PC-9 (cell line): ENCODE measurements around the gene CTNNA3. TPM values are rescaled to one million over a fixed set of nuclear protein-coding genes. Genes with fewer than 3 reads are reported as not detected.

Experiments used
- BruUV-seq: library from RNA; stranded (reverse); fragments of 400-500 nt; replicated peaks from 2 replicates; lab custom pipeline; 2021; lab: Mats Ljungman, UMichigan
- CTCF ChIA-PET: fragments of 300-600 bp; sonication (Branson Sonifier 250); formaldehyde crosslinking; loops from one replicate; lab custom pipeline; 2022; ENCODE audit warnings: antibody characterized with exemption; lab: Charles Lee
- POLR2A ChIA-PET: fragments of 300-600 bp; sonication (Branson Sonifier 250); formaldehyde crosslinking; loops from one replicate; lab custom pipeline; 2022; ENCODE audit warnings: antibody characterized with exemption; ENCODE audit not compliant: unreplicated experiment; lab: Charles Lee
- DNase-seq, 2 experiments: peaks; one replicate each; pipeline versions ENCODE4 v3.0.0 to v3.0.0-alpha.2; 2015 to 2022; ENCODE audit warnings: mixed read lengths in 1 of 2
- H2AFZ ChIP-seq: fragments of 200-600 bp; sonication (generic); 2 replicates; pipeline ENCODE4 v1.8.1; 2017; ENCODE audit warnings: antibody characterized with exemption
- H3F3A ChIP-seq: fragments of 200-600 bp; sonication (generic); 2 replicates; pipeline ENCODE4 v1.8.1; 2017; ENCODE audit warnings: antibody characterized with exemption, mild to moderate bottlenecking, low read depth; ENCODE audit not compliant: insufficient read depth
- H3K27ac ChIP-seq: fragments of 200-600 bp; sonication (generic); 2 replicates; pipeline ENCODE4 v1.6.1; 2016; ENCODE audit warnings: mixed run types
- H3K27me3 ChIP-seq: fragments of 200-600 bp; sonication (generic); 2 replicates; pipeline ENCODE4 v1.6.1; 2016; ENCODE audit warnings: low read depth, mixed run types; ENCODE audit not compliant: insufficient read depth
- H3K36me3 ChIP-seq: fragments of 200-600 bp; sonication (generic); 2 replicates; pipeline ENCODE4 v1.6.1; 2016; ENCODE audit warnings: low read depth, mixed run types
- H3K4me1 ChIP-seq: fragments of 200-600 bp; sonication (generic); replicated peaks from 2 replicates; pipeline ENCODE4 v1.6.1; 2016; ENCODE audit warnings: mixed run types; ENCODE audit not compliant: insufficient read depth
- H3K4me2 ChIP-seq: fragments of 200-600 bp; sonication (generic); 2 replicates; pipeline ENCODE4 v1.6.1; 2017; ENCODE audit warnings: mixed run types
- H3K4me3 ChIP-seq: fragments of 200-600 bp; sonication (generic); 2 replicates; pipeline ENCODE4 v1.6.1; 2016; ENCODE audit warnings: mixed run types
- H3K79me2 ChIP-seq: fragments of 200-600 bp; sonication (generic); 2 replicates; pipeline ENCODE4 v1.6.1; 2017; ENCODE audit warnings: low read depth, mixed run types
- H3K9me2 ChIP-seq: fragments of 200-600 bp; sonication (generic); 2 replicates; pipeline ENCODE4 v1.8.1; 2017; ENCODE audit warnings: mild to moderate bottlenecking; ENCODE audit not compliant: insufficient read depth
- H3K9me3 ChIP-seq: fragments of 200-600 bp; sonication (generic); 2 replicates; pipeline ENCODE4 v1.8.1; 2016; ENCODE audit warnings: low read depth; ENCODE audit not compliant: insufficient read depth
- H4K20me1 ChIP-seq: fragments of 200-600 bp; sonication (generic); 2 replicates; pipeline ENCODE4 v1.8.1; 2017; ENCODE audit not compliant: insufficient read depth
- EZH2 ChIP-seq: fragments of 200-600 bp; sonication (generic); IDR thresholded peaks from 2 replicates; pipeline ENCODE4 v1.8.0; 2017; ENCODE audit warnings: antibody characterized with exemption, low read depth
- intact Hi-C: fragments of 100-400 bp; cut with micrococcal nuclease; formaldehyde crosslinking; loops from one replicate; pipeline ENCODE4 v1.10.0; 2022; ENCODE audit not compliant: unreplicated experiment
- total RNA-seq: library from RNA; stranded (reverse); gene quantifications from 2 replicates; pipeline ENCODE4 v1.2.3, GENCODE V29; 2021
- TF ChIP-seq, protein P1 (sequence below): fragments of 200-600 bp; sonication (generic); conservative IDR thresholded peaks from 2 replicates; pipeline ENCODE4 v1.6.1; 2017; ENCODE audit warnings: mixed run types, antibody characterized with exemption, mild to moderate bottlenecking, moderate library complexity

CTNNA3 gene
- total RNA-seq, 1 experiment from 2014 or later = not detected

DNA sequence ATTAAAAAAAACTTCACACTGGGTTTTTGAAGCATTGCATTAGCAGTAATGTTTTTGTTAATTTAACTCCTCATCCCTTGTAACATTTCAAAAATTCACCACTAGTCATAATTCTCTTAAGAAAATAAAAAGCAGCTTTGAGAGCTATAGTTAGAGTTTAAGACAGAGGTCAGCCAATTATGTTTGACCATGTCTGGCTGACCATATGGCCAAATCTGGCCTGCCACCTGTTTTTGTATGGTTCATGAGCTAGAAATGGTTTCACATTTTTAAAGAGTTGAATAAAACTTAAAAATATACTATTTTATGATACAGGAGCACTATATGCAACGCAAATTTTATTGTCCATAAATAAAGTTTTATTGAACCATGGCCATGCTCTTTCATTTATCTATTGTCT lies 843.2 kb downstream of the CTNNA3 start:
- ChIA-PET POLR2A (no interaction called here), CTCF (no interaction called here)
- no peak overlapping the region for H2AFZ ChIP-seq
- no peaks in the 10 kb centered on the region for H3K36me3 ChIP-seq
- H3K27me3 ChIP-seq = no peaks in the 10 kb centered on the region
- no peak overlapping the region for H3K4me2 ChIP-seq
- intact Hi-C loops = no loop called here
- no peak for DNase-seq
- H3F3A ChIP-seq = no peaks in the 10 kb centered on the region
- no peaks in the 10 kb centered on the region for H3K79me2 ChIP-seq
- no peak overlapping the region for H3K27ac ChIP-seq
- no peak for TF ChIP-seq EZH2
- TF ChIP-seq, protein P1, sequence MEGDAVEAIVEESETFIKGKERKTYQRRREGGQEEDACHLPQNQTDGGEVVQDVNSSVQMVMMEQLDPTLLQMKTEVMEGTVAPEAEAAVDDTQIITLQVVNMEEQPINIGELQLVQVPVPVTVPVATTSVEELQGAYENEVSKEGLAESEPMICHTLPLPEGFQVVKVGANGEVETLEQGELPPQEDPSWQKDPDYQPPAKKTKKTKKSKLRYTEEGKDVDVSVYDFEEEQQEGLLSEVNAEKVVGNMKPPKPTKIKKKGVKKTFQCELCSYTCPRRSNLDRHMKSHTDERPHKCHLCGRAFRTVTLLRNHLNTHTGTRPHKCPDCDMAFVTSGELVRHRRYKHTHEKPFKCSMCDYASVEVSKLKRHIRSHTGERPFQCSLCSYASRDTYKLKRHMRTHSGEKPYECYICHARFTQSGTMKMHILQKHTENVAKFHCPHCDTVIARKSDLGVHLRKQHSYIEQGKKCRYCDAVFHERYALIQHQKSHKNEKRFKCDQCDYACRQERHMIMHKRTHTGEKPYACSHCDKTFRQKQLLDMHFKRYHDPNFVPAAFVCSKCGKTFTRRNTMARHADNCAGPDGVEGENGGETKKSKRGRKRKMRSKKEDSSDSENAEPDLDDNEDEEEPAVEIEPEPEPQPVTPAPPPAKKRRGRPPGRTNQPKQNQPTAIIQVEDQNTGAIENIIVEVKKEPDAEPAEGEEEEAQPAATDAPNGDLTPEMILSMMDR = no peak
- no peaks in the 10 kb centered on the region for H3K4me1 ChIP-seq
- BruUV-seq = no TSS peak
- H3K9me2 ChIP-seq = no peaks in the 10 kb centered on the region
- H3K9me3 ChIP-seq = no peaks in the 10 kb centered on the region
- no peaks in the 10 kb centered on the region for H4K20me1 ChIP-seq
- no peak overlapping the region for H3K4me3 ChIP-seq

DNA sequence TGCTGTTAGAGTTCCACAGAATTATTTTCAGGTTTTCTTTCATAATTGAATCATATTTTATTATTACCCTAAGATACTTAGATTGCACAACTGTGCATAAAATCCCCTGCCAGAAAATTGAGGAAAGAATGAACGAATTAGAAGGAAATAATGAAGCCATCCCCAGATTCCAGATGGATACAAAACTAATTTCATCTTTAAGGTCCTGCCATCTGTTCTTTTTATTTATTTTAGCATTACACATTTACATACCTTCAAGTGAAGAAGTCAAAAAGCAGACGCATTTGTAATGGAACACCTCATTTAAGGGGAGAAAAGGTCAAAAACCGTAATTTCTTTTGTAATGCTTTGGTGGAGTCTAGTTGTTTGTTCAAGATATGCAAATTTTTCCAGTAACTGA lies 847.1 kb downstream of the CTNNA3 start:
- Histone ChIP-seq H3K27me3 (peaks cover 1% of the 10 kb centered on the region; the same call in 1 of the 2 replicates), H3K27ac (no peak overlapping the region), H3F3A (no peaks in the 10 kb centered on the region), H4K20me1 (no peaks in the 10 kb centered on the region), H3K4me2 (no peak overlapping the region), H3K4me3 (no peak overlapping the region), H3K9me2 (no peaks in the 10 kb centered on the region), H3K4me1 (no peaks in the 10 kb centered on the region), H2AFZ (no peak overlapping the region), H3K36me3 (no peaks in the 10 kb centered on the region), H3K9me3 (no peaks in the 10 kb centered on the region), H3K79me2 (no peaks in the 10 kb centered on the region)
- intact Hi-C loops = no loop called here
- DNase-seq = no peak
- POLR2A ChIA-PET = no interaction called here
- no TSS peak for BruUV-seq
- CTCF ChIA-PET = no interaction called here
- TF ChIP-seq EZH2 = no peak
- TF ChIP-seq, protein P1 = no peak

DNA sequence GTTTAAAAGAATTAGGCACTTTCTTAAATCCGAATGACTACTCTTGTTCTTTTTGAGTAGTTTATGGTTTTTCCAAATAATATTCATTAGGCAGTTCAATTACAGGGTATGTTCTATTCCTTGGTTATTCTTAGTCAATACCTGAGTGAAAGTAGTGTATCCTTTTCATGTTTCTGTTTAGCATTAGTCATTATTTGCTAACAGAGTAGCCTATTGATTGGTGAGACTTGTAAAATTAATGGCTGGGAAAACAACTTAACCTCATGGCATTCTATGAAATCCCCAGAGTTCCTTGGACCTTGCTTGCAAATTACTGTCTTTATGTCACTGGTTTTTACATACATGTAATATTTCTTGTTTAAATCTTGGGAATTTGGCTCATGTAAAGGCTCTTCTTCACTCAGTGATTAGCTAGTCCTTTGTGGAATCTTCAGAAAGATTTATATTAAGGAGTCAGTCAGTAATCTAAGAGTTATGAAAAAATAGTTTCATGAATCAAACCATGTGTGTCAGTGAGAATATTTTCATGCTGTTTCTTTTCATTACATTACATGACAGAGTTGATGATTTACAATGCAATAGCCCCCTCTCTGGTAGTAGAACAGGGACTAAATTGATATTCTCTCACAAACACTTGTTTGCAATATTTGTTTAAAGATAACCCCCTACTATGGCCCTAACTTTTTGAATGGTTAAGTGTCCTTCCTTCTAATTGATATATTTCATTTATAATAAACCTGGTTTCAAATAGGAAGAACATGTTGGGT lies 851.6 kb downstream of the CTNNA3 start:
- Histone ChIP-seq H3K36me3 (no peaks in the 10 kb centered on the region), H3K27me3 (peaks cover 2% of the 10 kb centered on the region; the same call in 1 of the 2 replicates), H2AFZ (no peak overlapping the region), H4K20me1 (no peaks in the 10 kb centered on the region), H3K4me2 (no peak overlapping the region), H3K4me1 (no peaks in the 10 kb centered on the region), H3F3A (no peaks in the 10 kb centered on the region), H3K9me2 (no peaks in the 10 kb centered on the region), H3K4me3 (no peak overlapping the region), H3K9me3 (no peaks in the 10 kb centered on the region), H3K27ac (no peak overlapping the region), H3K79me2 (no peaks in the 10 kb centered on the region)
- TF ChIP-seq, protein P1 = no peak
- no peak for TF ChIP-seq EZH2
- intact Hi-C loops = no loop called here
- POLR2A ChIA-PET = no interaction called here
- CTCF ChIA-PET = no interaction called here
- DNase-seq = no peak
- BruUV-seq = no TSS peak
